Thoracic aorta (tissue), 2 donors: Measurements from ENCODE around the gene CFAP100. TPM values are rescaled to one million over a fixed set of nuclear protein-coding genes. Genes with fewer than 3 reads are reported as not detected.

ENCODE experiments used
- ATAC-seq: fragments of 150-250 bp; one replicate; pipeline ENCODE4 v1.8.0; 2017; ENCODE audit warnings: low read depth; ENCODE audit not compliant: insufficient number of reproducible peaks, low FRiP score
- DNase-seq: peaks from one replicate; pipeline ENCODE4 v3.0.0-alpha.2; 2020; ENCODE audit warnings: low spot score
- H3K27ac ChIP-seq, 2 donors: fragments of 200-600 bp; sonication (generic); 1 replicate in 1 of 2; 2 replicates in 1 of 2; pipeline ENCODE4 v1.5.1; 2016; ENCODE audit warnings: mild to moderate bottlenecking in 2 of 2, moderate library complexity in 2 of 2
- H3K27me3 ChIP-seq: fragments of 200-600 bp; sonication (generic); replicated peaks from 2 replicates; pipeline ENCODE4 v1.6.0; 2016; ENCODE audit warnings: mild to moderate bottlenecking; ENCODE audit not compliant: insufficient read depth
- H3K36me3 ChIP-seq: fragments of 200-600 bp; sonication (generic); one replicate; pipeline ENCODE4 v1.5.1; 2016
- H3K4me1 ChIP-seq, 2 donors: fragments of 200-600 bp; sonication (generic); 1 replicate in 1 of 2; 2 replicates in 1 of 2; pipeline versions ENCODE4 v1.5.1 to v1.6.0; 2016; ENCODE audit warnings: low read depth in 2 of 2, mild to moderate bottlenecking in 1 of 2; ENCODE audit not compliant: control insufficient read depth in 1 of 2
- H3K4me3 ChIP-seq: fragments of 200-600 bp; sonication (generic); 2 replicates; pipeline ENCODE4 v1.5.1; 2016; ENCODE audit warnings: mild to moderate bottlenecking
- H3K9me3 ChIP-seq: fragments of 200-600 bp; sonication (generic); 2 replicates; pipeline ENCODE4 v1.5.1; 2016
- total RNA-seq, 2 donors: library from RNA; depleted of rRNA; stranded (reverse); fragments of >200 nt; gene quantifications; one replicate each; pipeline versions ENCODE4 v1.1.0 to v1.2.3, GENCODE V29; 2016
- TF ChIP-seq, protein P1 (sequence below): fragments of 200-600 bp; sonication (generic); IDR thresholded peaks from one replicate; pipeline ENCODE4 v1.5.1; 2019; ENCODE audit warnings: antibody characterized with exemption

The CFAP100 gene
- total RNA-seq, 2 donors from 2014 or later: not detected

GRCh38 chr3:126477061-126477380 is 82.3 kb downstream of the CFAP100 start:
- Histone ChIP-seq H3K27ac (peak overlapping the region in 1 of 2 donors; percentile 37), H3K4me3 (no peak overlapping the region), H3K4me1 (peaks cover 31 to 41% of the 10 kb centered on the region in 2 donors), H3K36me3 (no peaks in the 10 kb centered on the region), H3K27me3 (no peaks in the 10 kb centered on the region), H3K9me3 (no peaks in the 10 kb centered on the region)
- DNase-seq (no peak), ATAC-seq (no peak)
- TF ChIP-seq, protein P1, sequence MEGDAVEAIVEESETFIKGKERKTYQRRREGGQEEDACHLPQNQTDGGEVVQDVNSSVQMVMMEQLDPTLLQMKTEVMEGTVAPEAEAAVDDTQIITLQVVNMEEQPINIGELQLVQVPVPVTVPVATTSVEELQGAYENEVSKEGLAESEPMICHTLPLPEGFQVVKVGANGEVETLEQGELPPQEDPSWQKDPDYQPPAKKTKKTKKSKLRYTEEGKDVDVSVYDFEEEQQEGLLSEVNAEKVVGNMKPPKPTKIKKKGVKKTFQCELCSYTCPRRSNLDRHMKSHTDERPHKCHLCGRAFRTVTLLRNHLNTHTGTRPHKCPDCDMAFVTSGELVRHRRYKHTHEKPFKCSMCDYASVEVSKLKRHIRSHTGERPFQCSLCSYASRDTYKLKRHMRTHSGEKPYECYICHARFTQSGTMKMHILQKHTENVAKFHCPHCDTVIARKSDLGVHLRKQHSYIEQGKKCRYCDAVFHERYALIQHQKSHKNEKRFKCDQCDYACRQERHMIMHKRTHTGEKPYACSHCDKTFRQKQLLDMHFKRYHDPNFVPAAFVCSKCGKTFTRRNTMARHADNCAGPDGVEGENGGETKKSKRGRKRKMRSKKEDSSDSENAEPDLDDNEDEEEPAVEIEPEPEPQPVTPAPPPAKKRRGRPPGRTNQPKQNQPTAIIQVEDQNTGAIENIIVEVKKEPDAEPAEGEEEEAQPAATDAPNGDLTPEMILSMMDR: no peak

GRCh38 chr3:126478581-126479310 is 84.0 kb downstream of the CFAP100 start:
- Histone ChIP-seq H3K27ac (no peak overlapping the region), H3K36me3 (no peaks in the 10 kb centered on the region), H3K27me3 (no peaks in the 10 kb centered on the region), H3K4me1 (peaks cover 14 to 25% of the 10 kb centered on the region in 2 donors), H3K4me3 (no peak overlapping the region), H3K9me3 (no peaks in the 10 kb centered on the region)
- DNase-seq (no peak), ATAC-seq (no peak)
- TF ChIP-seq, protein P1: no peak

DNA sequence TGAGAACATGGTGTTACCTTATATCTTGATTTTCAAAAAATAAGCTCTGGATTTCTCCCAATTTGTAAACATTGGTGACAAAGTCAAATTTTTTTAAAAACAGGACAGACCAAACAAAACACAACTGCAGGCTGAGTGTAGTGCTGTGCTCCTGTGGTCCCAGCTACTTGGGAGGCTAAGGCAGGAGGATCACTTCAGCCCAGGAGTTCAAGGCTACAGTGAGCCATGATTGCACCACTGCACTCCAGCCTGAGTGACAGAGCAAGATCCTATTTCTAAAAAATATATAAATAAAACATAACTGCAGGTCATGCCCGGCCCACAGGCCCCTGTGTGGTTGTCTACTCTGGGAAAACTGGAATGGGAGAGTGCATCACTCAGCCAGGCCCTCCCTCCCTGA is 84.9 kb downstream of the CFAP100 start:
- TF ChIP-seq, protein P1: no peak
- DNase-seq (no peak), ATAC-seq (no peak)
- Histone ChIP-seq H3K36me3 (no peaks in the 10 kb centered on the region), H3K9me3 (no peaks in the 10 kb centered on the region), H3K4me1 (peaks cover 5 to 16% of the 10 kb centered on the region in 2 donors), H3K27ac (no peak overlapping the region), H3K27me3 (no peaks in the 10 kb centered on the region), H3K4me3 (no peak overlapping the region)

GRCh38 chr3:126480206-126480605 is 85.5 kb downstream of the CFAP100 start:
- Histone ChIP-seq H3K4me1 (peaks cover 3 to 14% of the 10 kb centered on the region in 2 donors), H3K4me3 (no peak overlapping the region), H3K36me3 (no peaks in the 10 kb centered on the region), H3K27ac (peak overlapping the region in 1 of 2 donors; percentile 66), H3K27me3 (no peaks in the 10 kb centered on the region), H3K9me3 (no peaks in the 10 kb centered on the region)
- ATAC-seq: no peak
- DNase-seq: no peak
- TF ChIP-seq, protein P1: no peak

DNA sequence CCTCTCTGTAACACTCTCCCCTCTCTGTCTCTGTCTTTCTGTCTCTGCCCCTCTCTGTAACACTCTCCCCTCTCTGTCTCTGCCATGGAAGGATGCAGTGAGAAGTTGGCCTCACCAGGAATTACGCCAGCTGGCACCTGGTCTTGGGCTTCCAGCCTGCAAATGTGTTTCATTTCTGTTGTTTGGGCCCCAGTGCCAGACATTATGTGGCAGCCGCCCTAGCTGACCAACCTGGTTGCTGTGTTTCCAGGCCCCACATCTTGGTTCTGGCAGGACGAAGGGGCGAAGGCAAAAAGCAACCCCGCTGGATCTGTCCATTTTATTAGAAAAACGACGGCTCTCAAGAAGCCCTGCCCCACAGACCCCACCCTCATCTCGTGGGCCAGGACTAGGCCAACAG is 86.2 kb downstream of the CFAP100 start:
- Histone ChIP-seq H3K36me3 (no peaks in the 10 kb centered on the region), H3K4me3 (no peak overlapping the region), H3K9me3 (no peaks in the 10 kb centered on the region), H3K4me1 (peaks cover 3 to 14% of the 10 kb centered on the region in 2 donors), H3K27me3 (no peaks in the 10 kb centered on the region), H3K27ac (peak overlapping the region; percentile 38 to 66)
- TF ChIP-seq, protein P1: no peak
- ATAC-seq (no peak), DNase-seq (no peak)
